ENCODE results near the gene HELZ.

GRCh38 chr17:67243284-67243683 is 1.7 kb downstream of the HELZ start:
- TF ChIP-seq CTCF (IDR thresholded peaks at IDR 0.05; ENCODE audit: low read depth, low read length, missing input control): no peak
- TF ChIP-seq REST (IDR thresholded peaks at IDR 0.05): no peak
